GM23248 (cell line): ENCODE measurements around the gene PLA2G7. TPM values are rescaled to one million over a fixed set of nuclear protein-coding genes. Genes with fewer than 3 reads are reported as not detected.

Experiments
- DNase-seq: peaks from one replicate; pipeline ENCODE4 v3.0.0-alpha.2; 2015
- H2AFZ ChIP-seq: fragments of 200-600 bp; sonication (generic); 2 replicates; pipeline ENCODE4 v1.6.1; 2016; ENCODE audit warnings: antibody characterized with exemption
- H3F3A ChIP-seq: fragments of 200-600 bp; sonication (generic); 2 replicates; pipeline ENCODE4 v1.6.1; 2016; ENCODE audit warnings: mild to moderate bottlenecking, antibody characterized with exemption, mixed run types; ENCODE audit not compliant: insufficient read depth
- H3K27ac ChIP-seq: fragments of 200-600 bp; sonication (generic); 2 replicates; pipeline ENCODE4 v1.5.1; 2016; ENCODE audit warnings: mild to moderate bottlenecking
- H3K27me3 ChIP-seq: fragments of 200-600 bp; sonication (generic); replicated peaks from 2 replicates; pipeline ENCODE4 v1.6.1; 2016; ENCODE audit warnings: mild to moderate bottlenecking; ENCODE audit not compliant: insufficient read depth
- H3K36me3 ChIP-seq: fragments of 200-600 bp; sonication (generic); 2 replicates; pipeline ENCODE4 v1.6.1; 2016; ENCODE audit warnings: low read depth, mild to moderate bottlenecking
- H3K4me1 ChIP-seq: fragments of 200-600 bp; sonication (generic); 2 replicates; pipeline ENCODE4 v1.6.1; 2016; ENCODE audit warnings: mild to moderate bottlenecking; ENCODE audit not compliant: insufficient read depth
- H3K4me2 ChIP-seq: fragments of 200-600 bp; sonication (generic); one replicate; pipeline ENCODE4 v1.6.1; 2016; ENCODE audit warnings: mild to moderate bottlenecking; ENCODE audit not compliant: unreplicated experiment
- H3K4me3 ChIP-seq: fragments of 200-600 bp; sonication (generic); 2 replicates; pipeline ENCODE4 v1.5.1; 2016; ENCODE audit warnings: mild to moderate bottlenecking
- H3K79me2 ChIP-seq: fragments of 200-600 bp; sonication (generic); 2 replicates; pipeline ENCODE4 v1.6.1; 2016; ENCODE audit warnings: mild to moderate bottlenecking; ENCODE audit not compliant: insufficient read depth
- H3K9ac ChIP-seq: fragments of 200-600 bp; sonication (generic); 2 replicates; pipeline ENCODE4 v1.6.1; 2016; ENCODE audit warnings: mild to moderate bottlenecking
- H3K9me2 ChIP-seq: fragments of 200-600 bp; sonication (generic); 2 replicates; pipeline ENCODE4 v1.6.1; 2016; ENCODE audit warnings: mixed run types, mild to moderate bottlenecking, moderate library complexity; ENCODE audit not compliant: insufficient read depth
- H3K9me3 ChIP-seq: fragments of 200-600 bp; sonication (generic); one replicate; pipeline ENCODE4 v1.6.1; 2017; ENCODE audit warnings: low read depth
- H4K20me1 ChIP-seq: fragments of 200-600 bp; sonication (generic); 2 replicates; pipeline ENCODE4 v1.6.0; 2016; ENCODE audit not compliant: insufficient read depth
- EZH2 ChIP-seq: fragments of 200-600 bp; sonication (generic); IDR thresholded peaks from 2 replicates; pipeline ENCODE4 v1.6.1; 2018; ENCODE audit warnings: antibody characterized with exemption, mild to moderate bottlenecking; ENCODE audit not compliant: insufficient read depth, poor library complexity, severe bottlenecking
- EZH2phosphoT487 ChIP-seq: fragments of 200-600 bp; sonication (generic); IDR thresholded peaks from 2 replicates; pipeline ENCODE4 v1.6.1; 2018; ENCODE audit warnings: antibody characterized with exemption, moderate library complexity, mild to moderate bottlenecking, low read depth; ENCODE audit not compliant: insufficient read depth
- WGBS, 2 experiments: methylation state at CpG; one replicate each; pipeline ENCODE4 v1.1.6; 2015 to 2017; ENCODE audit warnings: low lambda C conversion rate in 2 of 2, low coverage in 1 of 2; ENCODE audit errors: missing lambda C conversion rate in 2 of 2; 5-methylcytosine and 5-hydroxymethylcytosine counted together
- in situ Hi-C: fragments of 300-500 bp; cut with MboI; formaldehyde crosslinking; loops from 2 replicates; pipeline ENCODE4 v1.15.0; 2020
- polyA plus RNA-seq: library from polyadenylated mRNA; unstranded; fragments of >200 nt; fragmentation: Nextera tagmentation; extraction: Ambion mirVana; gene quantifications from 2 replicates; pipeline ENCODE4 v1.2.1, GENCODE V29; 2016
- total RNA-seq: library from RNA; depleted of rRNA; stranded (reverse); fragments of >200 nt; shearing (Covaris generic); gene quantifications from 2 replicates; pipeline ENCODE4 v1.2.3, GENCODE V29; 2014

Gene PLA2G7
- total and polyA plus RNA-seq, 2 experiments from 2014 or later: not detected

DNA sequence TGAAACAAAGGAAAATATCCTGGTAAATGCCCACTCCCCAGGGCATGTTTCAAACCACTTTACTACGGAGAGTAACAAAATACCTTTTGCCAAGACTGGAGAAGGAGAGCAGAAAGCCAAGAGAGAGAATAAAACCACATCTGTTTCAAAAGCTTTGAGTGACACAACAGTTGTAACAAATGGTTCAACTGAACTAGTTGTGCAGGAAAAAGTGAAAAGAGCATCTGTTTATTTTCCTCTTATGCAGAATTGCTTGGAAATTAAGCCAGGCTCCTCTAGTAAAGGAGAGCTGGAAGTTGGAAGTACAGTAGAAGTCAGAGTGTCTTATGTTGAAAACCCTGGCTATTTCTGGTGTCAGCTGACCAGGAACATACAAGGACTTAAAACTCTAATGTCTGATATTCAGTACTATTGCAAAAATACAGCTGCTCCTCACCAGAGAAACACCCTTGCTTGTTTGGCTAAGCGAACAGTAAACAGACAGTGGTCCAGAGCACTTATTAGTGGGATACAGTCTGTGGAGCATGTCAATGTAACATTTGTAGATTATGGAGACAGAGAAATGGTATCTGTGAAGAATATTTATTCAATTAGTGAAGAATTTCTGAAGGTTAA is 44.9 kb downstream of the PLA2G7 start:
- 46% methylated on average over 2 of the region's 2 CpGs for WGBS, 2 experiments
- TF ChIP-seq EZH2 (no peak), EZH2phosphoT487 (no peak)
- no peaks in the 10 kb centered on the region for H3K79me2 ChIP-seq
- H3K4me1 ChIP-seq: peaks cover under 1% of the 10 kb centered on the region; the same call in 1 of the 2 replicates
- no peak overlapping the region for H2AFZ ChIP-seq
- H3K27me3 ChIP-seq: no peaks in the 10 kb centered on the region
- H3K27ac ChIP-seq: no peak overlapping the region
- H3K9ac ChIP-seq: no peak overlapping the region
- in situ Hi-C loops: no loop called here
- H3F3A ChIP-seq: no peaks in the 10 kb centered on the region
- no peak for DNase-seq
- no peak overlapping the region for H3K4me3 ChIP-seq
- H3K9me2 ChIP-seq: no peaks in the 10 kb centered on the region
- no peaks in the 10 kb centered on the region for H3K36me3 ChIP-seq
- H4K20me1 ChIP-seq: no peaks in the 10 kb centered on the region
- H3K9me3 ChIP-seq: no peaks in the 10 kb centered on the region
- no peak overlapping the region for H3K4me2 ChIP-seq

- in situ Hi-C loops: no loop called here
- no peak overlapping the region for H2AFZ ChIP-seq
- H3K79me2 ChIP-seq: no peaks in the 10 kb centered on the region
- no peaks in the 10 kb centered on the region for H3K27me3 ChIP-seq
- no peak overlapping the region for H3K4me3 ChIP-seq
- TF ChIP-seq EZH2 (no peak), EZH2phosphoT487 (no peak)
- peaks cover 6% of the 10 kb centered on the region for H3K4me1 ChIP-seq
- DNase-seq: no peak
- WGBS, 2 experiments: 3 to 5% methylated on average over 3 of the region's 3 CpGs
- no peaks in the 10 kb centered on the region for H3F3A ChIP-seq
- no peak overlapping the region for H3K27ac ChIP-seq
- H3K36me3 ChIP-seq: no peaks in the 10 kb centered on the region
- no peak overlapping the region for H3K4me2 ChIP-seq
- H3K9me3 ChIP-seq: no peaks in the 10 kb centered on the region
- H4K20me1 ChIP-seq: no peaks in the 10 kb centered on the region
- no peak overlapping the region for H3K9ac ChIP-seq
- no peaks in the 10 kb centered on the region for H3K9me2 ChIP-seq
Measured at GRCh38 chr6:46689657-46690056, 45.5 kb downstream of the PLA2G7 start.

GRCh38 chr6:46688966-46689335 is 46.2 kb downstream of the PLA2G7 start:
- Histone ChIP-seq H2AFZ (no peak overlapping the region), H3K9me3 (no peaks in the 10 kb centered on the region), H3K27ac (no peak overlapping the region), H3K27me3 (no peaks in the 10 kb centered on the region), H3F3A (no peaks in the 10 kb centered on the region), H3K9ac (no peak overlapping the region), H3K36me3 (no peaks in the 10 kb centered on the region), H3K4me2 (no peak overlapping the region), H4K20me1 (no peaks in the 10 kb centered on the region), H3K79me2 (no peaks in the 10 kb centered on the region), H3K9me2 (no peaks in the 10 kb centered on the region), H3K4me1 (peaks cover 9% of the 10 kb centered on the region), H3K4me3 (no peak overlapping the region)
- 88 to 94% methylated on average over 13 of the region's 13 CpGs for WGBS, 2 experiments
- no peak for TF ChIP-seq EZH2phosphoT487
- no peak for TF ChIP-seq EZH2
- in situ Hi-C loops: no loop called here
- DNase-seq: no peak

GRCh38 chr6:46688117-46688965 is 46.8 kb downstream of the PLA2G7 start:
- Histone ChIP-seq H3K27ac (no peak overlapping the region), H3K9me2 (no peaks in the 10 kb centered on the region), H3F3A (no peaks in the 10 kb centered on the region), H3K4me2 (no peak overlapping the region), H3K4me3 (no peak overlapping the region), H3K9me3 (no peaks in the 10 kb centered on the region), H3K79me2 (no peaks in the 10 kb centered on the region), H3K27me3 (no peaks in the 10 kb centered on the region), H3K9ac (no peak overlapping the region), H2AFZ (no peak overlapping the region), H3K4me1 (peaks cover 9% of the 10 kb centered on the region), H3K36me3 (no peaks in the 10 kb centered on the region), H4K20me1 (no peaks in the 10 kb centered on the region)
- DNase-seq: no peak
- in situ Hi-C loops: no loop called here
- WGBS, 2 experiments: 91 to 96% methylated on average over 70 to 81 of the region's 85 CpGs
- TF ChIP-seq EZH2: no peak
